ENCODE data around the gene EBPL. TPM values are rescaled to one million over a fixed set of nuclear protein-coding genes. Genes with fewer than 3 reads are reported as not detected.
A peak's percentile ranks its signal among the peaks of the same experiment; 100 is the strongest.

Gene EBPL
- total and polyA plus RNA-seq, 2 of the 4 experiments (the other 2 are of a cell fraction) = 57.9 to 65.3 TPM

DNA sequence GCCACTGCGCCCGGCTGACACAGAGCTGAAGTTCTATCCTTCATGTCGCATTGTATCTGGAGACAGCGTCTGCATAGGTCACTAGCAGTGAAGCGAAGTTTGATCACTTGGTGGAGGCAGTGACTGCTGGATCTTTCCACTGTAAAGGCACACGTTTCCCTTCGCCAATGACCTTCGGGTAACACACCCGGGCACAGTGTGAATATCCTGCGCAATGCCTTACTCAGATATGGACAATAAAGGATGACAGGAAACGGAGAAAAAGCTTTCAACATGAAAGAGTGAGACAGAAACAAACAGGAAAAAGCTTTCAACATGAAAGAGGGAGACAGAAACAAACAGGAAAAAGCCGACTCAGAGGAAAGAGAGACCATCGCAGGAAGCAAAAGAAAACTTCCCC, 45.8 kb downstream of the EBPL start:
- Histone ChIP-seq H3K27ac (ENCODE audit: insufficient read depth, low read length) (no peak overlapping the region), H3K23ac (ENCODE audit: low read depth, low read length) (no peak overlapping the region), H3K18ac (ENCODE audit: low read depth, low read length) (no peak overlapping the region), H3K9me3 (ENCODE audit: control insufficient read depth, insufficient read depth, low read length) (no peaks in the 10 kb centered on the region), H3K4me3 (ENCODE audit: insufficient read depth, low read depth, low read length) (no peak overlapping the region), H3K14ac (replicated peaks; ENCODE audit: low read depth, low read length) (no peak overlapping the region), H3K27me3 (ENCODE audit: control insufficient read depth, insufficient read depth, low read length) (no peaks in the 10 kb centered on the region), H4K5ac (ENCODE audit: low read depth, low read length) (no peak overlapping the region), H3K9ac (ENCODE audit: low read depth, low read length) (no peak overlapping the region), H3K4me1 (ENCODE audit: control insufficient read depth, insufficient read depth, low read length) (peaks cover 13% of the 10 kb centered on the region), H3K56ac (ENCODE audit: extremely low read depth, insufficient read depth, low read length) (no peak overlapping the region), H3K36me3 (ENCODE audit: control insufficient read depth, insufficient read depth, low read length) (no peaks in the 10 kb centered on the region), H2BK120ac (ENCODE audit: low read depth, low read length) (no peak overlapping the region), H2AK5ac (ENCODE audit: low read depth, low read length) (peak overlapping the region; percentile 58; the same call in 1 of the 2 replicates), H2AK9ac (replicated peaks; ENCODE audit: low read depth, low read length, poor library complexity) (no peak overlapping the region), H4K20me1 (ENCODE audit: insufficient read depth, low read length) (peaks cover 4% of the 10 kb centered on the region; the same call in 1 of the 2 replicates), H3K4me2 (ENCODE audit: low read depth, low read length) (no peak overlapping the region), H2BK20ac (ENCODE audit: low read depth, low read length) (no peak overlapping the region), H2BK15ac (ENCODE audit: low read depth, low read length) (no peak overlapping the region), H3K79me1 (ENCODE audit: low read depth in 1 of 2, low read length in 2 of 2) (no peaks in the 10 kb centered on the region), H4K91ac (ENCODE audit: insufficient read depth, low read depth, low read length) (no peak overlapping the region), H2BK5ac (ENCODE audit: low read depth, low read length, poor library complexity, severe bottlenecking) (no peak overlapping the region), H2AFZ (replicated peaks; ENCODE audit: low read length, poor library complexity) (no peak overlapping the region), H4K8ac (ENCODE audit: low read depth in 2 of 2, low read length in 2 of 2) (no peak overlapping the region), H3K4ac (ENCODE audit: low read depth, low read length) (no peak overlapping the region), H3K9me1 (ENCODE audit: insufficient read depth, low read length) (peaks cover 13% of the 10 kb centered on the region)
- dilution Hi-C loops (cut with HindIII; ENCODE audit: low sequenced_read_pairs, unreplicated experiment) = no loop called here
- intact Hi-C loops (cut with micrococcal nuclease) = no loop called here
- DNase-seq (no peak), ATAC-seq (ENCODE audit: low read depth) (no peak)
- ChIA-PET POLR2A (ENCODE audit: unreplicated experiment) (no interaction called here), CTCF (interaction anchor here (0.9 kb wide), 1 partner anchor 13 kb away, joined by 4 read pairs; no protein-coding TSS in a partner anchor)
- TF ChIP-seq CTCF (conservative IDR thresholded peaks at IDR 0.05; ENCODE audit: low read depth, low read length) (no peak), SMC3 (IDR thresholded peaks at IDR 0.05; ENCODE audit: low read depth, low read length) (no peak), MAFK (IDR thresholded peaks at IDR 0.05; ENCODE audit: low read depth, low read length) (no peak), MAZ (IDR thresholded peaks at IDR 0.05; ENCODE audit: borderline replicate concordance, low read depth, low read length) (no peak), RAD21 (IDR thresholded peaks at IDR 0.05; ENCODE audit: low read length) (no peak), POLR2A (IDR thresholded peaks at IDR 0.05; ENCODE audit: low read depth, low read length) (no peak), RFX5 (IDR thresholded peaks at IDR 0.05; ENCODE audit: low read depth, low read length) (no peak), CEBPB (IDR thresholded peaks at IDR 0.05; ENCODE audit: low read depth, low read length) (no peak), NFE2L2 (IDR thresholded peaks at IDR 0.05; ENCODE audit: low read depth, low read length) (no peak), CHD1 (IDR thresholded peaks at IDR 0.05; ENCODE audit: low read depth, low read length) (no peak), BHLHE40 (IDR thresholded peaks at IDR 0.05; ENCODE audit: low read depth, low read length) (no peak), RCOR1 (IDR thresholded peaks at IDR 0.05; ENCODE audit: insufficient replicate concordance, low read length) (no peak), MXI1 (IDR thresholded peaks at IDR 0.05; ENCODE audit: borderline replicate concordance, low read depth, low read length) (no peak), FOS (IDR thresholded peaks at IDR 0.05; ENCODE audit: low read depth, low read length) (no peak)
- TF ChIP-seq, protein P1, sequence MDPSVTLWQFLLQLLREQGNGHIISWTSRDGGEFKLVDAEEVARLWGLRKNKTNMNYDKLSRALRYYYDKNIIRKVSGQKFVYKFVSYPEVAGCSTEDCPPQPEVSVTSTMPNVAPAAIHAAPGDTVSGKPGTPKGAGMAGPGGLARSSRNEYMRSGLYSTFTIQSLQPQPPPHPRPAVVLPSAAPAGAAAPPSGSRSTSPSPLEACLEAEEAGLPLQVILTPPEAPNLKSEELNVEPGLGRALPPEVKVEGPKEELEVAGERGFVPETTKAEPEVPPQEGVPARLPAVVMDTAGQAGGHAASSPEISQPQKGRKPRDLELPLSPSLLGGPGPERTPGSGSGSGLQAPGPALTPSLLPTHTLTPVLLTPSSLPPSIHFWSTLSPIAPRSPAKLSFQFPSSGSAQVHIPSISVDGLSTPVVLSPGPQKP (IDR thresholded peaks at IDR 0.05; ENCODE audit: borderline replicate concordance, low read depth, low read length) = no peak
- TF ChIP-seq, protein P2, sequence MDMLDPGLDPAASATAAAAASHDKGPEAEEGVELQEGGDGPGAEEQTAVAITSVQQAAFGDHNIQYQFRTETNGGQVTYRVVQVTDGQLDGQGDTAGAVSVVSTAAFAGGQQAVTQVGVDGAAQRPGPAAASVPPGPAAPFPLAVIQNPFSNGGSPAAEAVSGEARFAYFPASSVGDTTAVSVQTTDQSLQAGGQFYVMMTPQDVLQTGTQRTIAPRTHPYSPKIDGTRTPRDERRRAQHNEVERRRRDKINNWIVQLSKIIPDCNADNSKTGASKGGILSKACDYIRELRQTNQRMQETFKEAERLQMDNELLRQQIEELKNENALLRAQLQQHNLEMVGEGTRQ (IDR thresholded peaks at IDR 0.05; ENCODE audit: low read depth, low read length) = no peak
- WGBS, 2 experiments (ENCODE audit: extremely low coverage in 2 of 2, insufficient read length in 1 of 2) = 100% methylated on average over 3 of the region's 13 CpGs; no CpG with 5 or more reads in 1 of the 2 experiments
- in situ Hi-C loops (cut with MboI; ENCODE audit: low sequenced_read_pairs) = no loop called here
- BruUV-seq (replicated peaks) = no TSS peak
